Pancreas (tissue), 10 donors: ENCODE data around the gene TJP3. TPM values are rescaled to one million over a fixed set of nuclear protein-coding genes. Genes with fewer than 3 reads are reported as not detected.

ENCODE experiments used
- ATAC-seq, 4 donors: fragments of 200-7000 bp; cut with Tn5 transposase; one replicate each; pipeline versions ENCODE4 v1.8.0 to v1.9.1; 2020; ENCODE audit warnings: mild to moderate bottlenecking in 4 of 4, moderate library complexity in 4 of 4
- DNase-seq, 6 donors: peaks; one replicate each; pipeline ENCODE4 v3.0.0-alpha.2; 2020
- FAIRE-seq: peaks from 2 replicates; lab custom pipeline; 2012; peaks lifted over from hg19 to GRCh38; lab: Jason Lieb, UNC
- H3K27ac ChIP-seq, 4 donors: fragments of 200-600 bp; sonication (generic); 1 replicate in 3 of 4; 2 replicates in 1 of 4; pipeline versions ENCODE4 v1.5.0 to v1.8.0; 2020
- H3K27me3 ChIP-seq, 4 donors: fragments of 200-600 bp; one replicate each; pipeline ENCODE4 v1.8.0; 2021
- H3K36me3 ChIP-seq, 3 donors: fragments of 200-600 bp; sonication (generic) in 1 of 3; one replicate each; pipeline versions ENCODE4 v1.5.0 to v1.8.0; 2020 to 2021
- H3K4me1 ChIP-seq, 3 donors: fragments of 200-600 bp; one replicate each; pipeline ENCODE4 v1.8.0; 2021
- H3K4me3 ChIP-seq, 4 donors: fragments of 200-600 bp; sonication (generic) in 2 of 4; one replicate each; pipeline versions ENCODE4 v1.5.0 to v1.8.0; 2020 to 2021
- H3K9me3 ChIP-seq, 4 donors: fragments of 200-600 bp; one replicate each; pipeline ENCODE4 v1.8.0; 2021
- CTCF ChIP-seq, 4 donors: fragments of 200-600 bp; sonication (generic) in 3 of 4; IDR thresholded peaks; one replicate each; pipeline versions ENCODE4 v1.5.0 to v1.8.0; 2021; ENCODE audit warnings: antibody characterized with exemption in 4 of 4
- WGBS, 2 donors: extraction: QIAGEN DNeasy Blood & Tissue Kit; methylation state at CpG; one replicate each; pipeline ENCODE4 v1.1.7; 2013; 5-methylcytosine and 5-hydroxymethylcytosine counted together
- intact Hi-C, 3 donors: fragments of 100-400 bp; cut with DNase I; formaldehyde crosslinking; loops; one replicate each; pipeline versions ENCODE4 v1.11.1 to v1.14.2; 2022
- polyA plus RNA-seq, 2 donors: library from polyadenylated mRNA; stranded (reverse); fragments of 200-250 nt; gene quantifications; one replicate each; pipeline ENCODE4 v1.2.3, GENCODE V29; 2013
- total RNA-seq, 6 donors: library from RNA; stranded (reverse); fragmentation: NEBNext Ultra II Directional in 4 of 6; extraction: Animal tissue kit (Norgen Biotek cat#: 25700) in 4 of 6; gene quantifications; one replicate each; pipeline versions ENCODE4 v1.2.1 to v1.2.4, GENCODE V29; 2021 to 2023
- donor health status: healthy with polysubstance abuse.
- donor health status: DM: no; HTN: no; CAD: no; lungs with moderate emphysema.
- donor health status: DM: no; HTN: no; CAD: no.
- donor health status: control.
- donor health status: control.
- donor health status: Bipolar disorder and iron deficiency.
- donor health status: DM: yes; HTN: yes; CAD: no.
- donor health status: DM: no; HTN: no; CAD: no.
- donor health status: DM: no; HTN: no; CAD: no.
- donor health status: DM: yes; HTN: yes; CAD: no.

TJP3 gene
- total and polyA plus RNA-seq, 8 donors: 9.2 to 36.0 (median 15.8) TPM

- H3K9me3 ChIP-seq: no peaks in the 10 kb centered on the region
- H3K36me3 ChIP-seq: no peaks in the 10 kb centered on the region
- TF ChIP-seq CTCF (IDR thresholded peaks at IDR 0.05): no peak
- H3K27ac ChIP-seq: no peak overlapping the region
- ATAC-seq: no peak
- DNase-seq: no peak
- H3K4me3 ChIP-seq: no peak overlapping the region
- no peaks in the 10 kb centered on the region for H3K27me3 ChIP-seq
- intact Hi-C loops: no loop called here
- FAIRE-seq: no peak
- no peaks in the 10 kb centered on the region for H3K4me1 ChIP-seq
- 77 to 89% methylated on average over 2 of the region's 2 CpGs for WGBS, 2 donors
Observed at GRCh38 chr19:3796358-3796757, 88.2 kb downstream of the TJP3 start.

GRCh38 chr19:3798137-3798536 is 90.0 kb downstream of the TJP3 start:
- H3K36me3 ChIP-seq: no peaks in the 10 kb centered on the region
- H3K9me3 ChIP-seq: no peaks in the 10 kb centered on the region
- intact Hi-C loops: no loop called here
- H3K27ac ChIP-seq: no peak overlapping the region
- FAIRE-seq: no peak
- no peak overlapping the region for H3K4me3 ChIP-seq
- TF ChIP-seq CTCF (IDR thresholded peaks at IDR 0.05): no peak
- no peaks in the 10 kb centered on the region for H3K4me1 ChIP-seq
- no peak for ATAC-seq
- no peak for DNase-seq
- H3K27me3 ChIP-seq: peaks cover 0 to 5% (median 0%) of the 10 kb centered on the region in 4 donors
- 55 to 75% methylated on average over 6 of the region's 6 CpGs for WGBS, 2 donors

Other genes starting within 250 kb of the TJP3 start
- gene SMIM24, start 227.9 kb upstream of the TJP3 start, total RNA-seq: 1 to 10 TPM; 1.2 to 6.8 (median 3.1) TPM
- 100 to 1,000 TPM in 1 of 2 donors, 10 to 100 TPM in 1; 16.2 to 143 TPM for gene SMIM24, start 227.9 kb upstream of the TJP3 start, polyA plus RNA-seq
- gene SMIM44, start 224.9 kb upstream of the TJP3 start, total RNA-seq: not detected
- gene SMIM44, start 224.9 kb upstream of the TJP3 start, polyA plus RNA-seq: under 1 TPM in 1 of 2 donors, not detected in 1; 0.92 TPM
- 1 to 10 TPM; 3.2 to 8.0 (median 4.7) TPM for gene DOHH, start 207.7 kb upstream of the TJP3 start, total RNA-seq
- gene DOHH, start 207.7 kb upstream of the TJP3 start, polyA plus RNA-seq: 10 to 100 TPM in 1 of 2 donors, 1 to 10 TPM in 1; 7.3 to 10.5 TPM
- gene FZR1, start 202.1 kb upstream of the TJP3 start, total RNA-seq: 10 to 100 TPM; 15.1 to 28.1 (median 19.2) TPM
- 10 to 100 TPM; 20.8 to 34.2 TPM for gene FZR1, start 202.1 kb upstream of the TJP3 start, polyA plus RNA-seq
- 1 to 10 TPM in 4 of 6 donors, under 1 TPM in 2; 0.73 to 2.6 (median 1.7) TPM for gene TEKTIP1, start 169.2 kb upstream of the TJP3 start, total RNA-seq
- gene TEKTIP1, start 169.2 kb upstream of the TJP3 start, polyA plus RNA-seq: 1 to 10 TPM; 3.3 to 5.6 TPM
- gene MFSD12, start 150.8 kb upstream of the TJP3 start, total RNA-seq: 10 to 100 TPM; 24.8 to 53.8 (median 39.2) TPM
- 10 to 100 TPM; 29.6 to 53.6 TPM for gene MFSD12, start 150.8 kb upstream of the TJP3 start, polyA plus RNA-seq
- 10 to 100 TPM; 26.3 to 45.7 (median 30.6) TPM for gene HMG20B, start 135.4 kb upstream of the TJP3 start, total RNA-seq
- gene HMG20B, start 135.4 kb upstream of the TJP3 start, polyA plus RNA-seq: 100 to 1,000 TPM in 1 of 2 donors, 10 to 100 TPM in 1; 84.0 to 102 TPM
- under 1 TPM; 0.17 to 0.34 (median 0.28) TPM for gene GIPC3, start 122.9 kb upstream of the TJP3 start, total RNA-seq
- under 1 TPM; 0.72 to 0.92 TPM for gene GIPC3, start 122.9 kb upstream of the TJP3 start, polyA plus RNA-seq
- 1 to 10 TPM in 2 of 6 donors, under 1 TPM in 4; 0.42 to 1.2 (median 0.50) TPM for gene TBXA2R, start 101.5 kb upstream of the TJP3 start, total RNA-seq
- 1 to 10 TPM in 1 of 2 donors, under 1 TPM in 1; 0.95 to 1.5 TPM for gene TBXA2R, start 101.5 kb upstream of the TJP3 start, polyA plus RNA-seq
- 10 to 100 TPM in 3 of 6 donors, 1 to 10 TPM in 3; 6.8 to 14.6 (median 10.4) TPM for gene CACTIN, start 81.6 kb upstream of the TJP3 start, total RNA-seq
- gene CACTIN, start 81.6 kb upstream of the TJP3 start, polyA plus RNA-seq: 10 to 100 TPM; 17.4 to 27.2 TPM
- gene PIP5K1C, start 7.9 kb upstream of the TJP3 start, total RNA-seq: 10 to 100 TPM; 12.9 to 21.4 (median 14.9) TPM
- gene PIP5K1C, start 7.9 kb upstream of the TJP3 start, polyA plus RNA-seq: 10 to 100 TPM; 14.1 to 24.8 TPM
- 10 to 100 TPM in 3 of 6 donors, 1 to 10 TPM in 3; 6.7 to 18.7 (median 9.7) TPM for gene APBA3, start 53.3 kb downstream of the TJP3 start, total RNA-seq
- 10 to 100 TPM; 21.7 to 27.1 TPM for gene APBA3, start 53.3 kb downstream of the TJP3 start, polyA plus RNA-seq
- gene MRPL54, start 54.3 kb downstream of the TJP3 start, total RNA-seq: 10 to 100 TPM; 30.0 to 46.3 (median 36.5) TPM
- 100 to 1,000 TPM in 1 of 2 donors, 10 to 100 TPM in 1; 95.8 to 104 TPM for gene MRPL54, start 54.3 kb downstream of the TJP3 start, polyA plus RNA-seq
- gene RAX2, start 63.8 kb downstream of the TJP3 start, total RNA-seq: not detected
- not detected for gene RAX2, start 63.8 kb downstream of the TJP3 start, polyA plus RNA-seq
- gene MATK, start 78.0 kb downstream of the TJP3 start, total RNA-seq: 1 to 10 TPM in 2 of 6 donors, under 1 TPM in 2, not detected in 2; 0.69 to 3.9 (median 1.5) TPM
- 1 to 10 TPM; 1.6 to 1.8 TPM for gene MATK, start 78.0 kb downstream of the TJP3 start, polyA plus RNA-seq
- gene ZFR2, start 160.7 kb downstream of the TJP3 start, total RNA-seq: under 1 TPM in 4 of 6 donors, not detected in 2; 0.06 to 0.37 (median 0.30) TPM
- 1 to 10 TPM in 1 of 2 donors, under 1 TPM in 1; 0.49 to 3.1 TPM for gene ZFR2, start 160.7 kb downstream of the TJP3 start, polyA plus RNA-seq
- gene ATCAY, start 172.3 kb downstream of the TJP3 start, total RNA-seq: under 1 TPM; 0.09 to 0.67 (median 0.27) TPM
- under 1 TPM; 0.04 to 0.70 TPM for gene ATCAY, start 172.3 kb downstream of the TJP3 start, polyA plus RNA-seq
- gene NMRK2, start 224.7 kb downstream of the TJP3 start, total RNA-seq: under 1 TPM in 1 of 6 donors, not detected in 5; 0.55 TPM
- gene NMRK2, start 224.7 kb downstream of the TJP3 start, polyA plus RNA-seq: under 1 TPM; 0.23 to 0.33 TPM